Measurements from ENCODE around the gene FAM228A. TPM values are rescaled to one million over a fixed set of nuclear protein-coding genes. Genes with fewer than 3 reads are reported as not detected.
"Not testable (repeated sequence)": the region's sequence is repeated elsewhere in the genome, so short reads cannot be mapped to it uniquely, and the experiment has no call there.

FAM228A gene
- total and polyA plus RNA-seq, 4 donors: 1.0 to 4.7 (median 2.8) TPM

GRCh38 chr2:24181849-24182248, 7.0 kb downstream of the FAM228A start:
- Histone ChIP-seq H3K27me3 (ENCODE audit: control insufficient read depth in 1 of 2, insufficient read depth in 2 of 2, low read length in 1 of 2) (no peaks in the 10 kb centered on the region), H3K9me3 (ENCODE audit: control insufficient read depth, low read length) (no peaks in the 10 kb centered on the region), H3K36me3 (ENCODE audit: control insufficient read depth in 1 of 2, insufficient read depth in 2 of 2, low read length in 1 of 2) (no peaks in the 10 kb centered on the region), H3K4me1 (ENCODE audit: control insufficient read depth in 1 of 2, insufficient read depth in 2 of 2, low read length in 2 of 2) (no peaks in the 10 kb centered on the region), H3K4me3 (ENCODE audit: low read length in 2 of 2) (no peak overlapping the region), H3K27ac (ENCODE audit: low read depth in 1 of 2, low read length in 2 of 2) (no peak overlapping the region)
- DNase-seq: no peak
- intact Hi-C loops (cut with DNase I): no loop called here
- ATAC-seq (ENCODE audit: low FRiP score): no peak
- WGBS, 2 donors: 90 to 93% methylated on average over 6 of the region's 6 CpGs

DNA sequence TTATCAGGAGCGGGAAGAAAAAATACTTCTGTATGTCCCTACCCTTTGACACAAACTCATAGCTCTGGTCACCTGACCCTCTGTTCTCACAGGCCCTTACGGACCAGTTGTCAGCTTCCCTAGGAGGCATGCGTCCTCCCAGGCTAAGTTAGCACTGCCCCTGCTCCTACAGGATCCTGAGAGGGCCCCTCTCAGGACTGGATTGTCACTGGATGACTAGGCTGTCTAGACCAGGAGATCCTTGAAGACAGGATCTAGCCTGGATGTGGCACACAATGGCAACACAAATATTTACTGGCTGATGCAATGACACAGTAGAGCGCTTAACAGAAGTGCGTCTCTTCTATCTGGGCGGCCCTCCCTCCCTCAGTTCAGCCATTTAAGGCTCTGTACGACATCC, 7.7 kb downstream of the FAM228A start:
- no peaks in the 10 kb centered on the region for H3K4me1 ChIP-seq (ENCODE audit: control insufficient read depth in 1 of 2, insufficient read depth in 2 of 2, low read length in 2 of 2)
- intact Hi-C loops (cut with DNase I): no loop called here
- H3K36me3 ChIP-seq (ENCODE audit: control insufficient read depth in 1 of 2, insufficient read depth in 2 of 2, low read length in 1 of 2): no peaks in the 10 kb centered on the region
- H3K27ac ChIP-seq (ENCODE audit: low read depth in 1 of 2, low read length in 2 of 2): no peak overlapping the region
- 96 to 97% methylated on average over 7 of the region's 7 CpGs for whole genome bisulfite sequencing, 2 donors
- H3K27me3 ChIP-seq (ENCODE audit: control insufficient read depth in 1 of 2, insufficient read depth in 2 of 2, low read length in 1 of 2): no peaks in the 10 kb centered on the region
- H3K9me3 ChIP-seq (ENCODE audit: control insufficient read depth, low read length): no peaks in the 10 kb centered on the region
- no peak for ATAC-seq (ENCODE audit: low FRiP score)
- DNase-seq: no peak
- no peak overlapping the region for H3K4me3 ChIP-seq (ENCODE audit: low read length in 2 of 2)

GRCh38 chr2:24183366-24184069, 8.7 kb downstream of the FAM228A start:
- intact Hi-C loops (cut with DNase I): no loop called here
- ATAC-seq (ENCODE audit: low FRiP score) (no peak), DNase-seq (no peak)

GRCh38 chr2:24189551-24189950, 14.7 kb downstream of the FAM228A start:
- Histone ChIP-seq H3K27ac (ENCODE audit: low read depth in 1 of 2, low read length in 2 of 2) (no peak overlapping the region), H3K4me1 (ENCODE audit: control insufficient read depth in 1 of 2, insufficient read depth in 2 of 2, low read length in 2 of 2) (no peaks in the 10 kb centered on the region), H3K36me3 (ENCODE audit: control insufficient read depth in 1 of 2, insufficient read depth in 2 of 2, low read length in 1 of 2) (no peaks in the 10 kb centered on the region), H3K27me3 (ENCODE audit: control insufficient read depth in 1 of 2, insufficient read depth in 2 of 2, low read length in 1 of 2) (no peaks in the 10 kb centered on the region), H3K4me3 (ENCODE audit: low read length in 2 of 2) (no peak overlapping the region), H3K9me3 (ENCODE audit: control insufficient read depth, low read length) (no peaks in the 10 kb centered on the region)
- DNase-seq: no peak
- 82 to 87% methylated on average over 10 of the region's 10 CpGs for WGBS, 2 donors
- intact Hi-C loops (cut with DNase I): no loop called here
- no peak for ATAC-seq (ENCODE audit: low FRiP score)

More at GRCh38 chr2:24183366-24184069, 8.7 kb downstream of the FAM228A start:
- Histone ChIP-seq H3K27me3 (ENCODE audit: control insufficient read depth in 1 of 2, insufficient read depth in 2 of 2, low read length in 1 of 2) (no peaks in the 10 kb centered on the region), H3K36me3 (ENCODE audit: control insufficient read depth in 1 of 2, insufficient read depth in 2 of 2, low read length in 1 of 2) (no peaks in the 10 kb centered on the region), H3K27ac (ENCODE audit: low read depth in 1 of 2, low read length in 2 of 2) (no peak overlapping the region), H3K9me3 (ENCODE audit: control insufficient read depth, low read length) (no peaks in the 10 kb centered on the region), H3K4me3 (ENCODE audit: low read length in 2 of 2) (no peak overlapping the region), H3K4me1 (ENCODE audit: control insufficient read depth in 1 of 2, insufficient read depth in 2 of 2, low read length in 2 of 2) (no peaks in the 10 kb centered on the region)
- 37 to 44% methylated on average over 6 of the region's 6 CpGs for WGBS, 2 donors

- WGBS, 2 donors: 91 to 92% methylated on average over 9 of the region's 9 CpGs
- ATAC-seq (ENCODE audit: low FRiP score) (no peak), DNase-seq (no peak)
- H3K9me3 ChIP-seq (ENCODE audit: control insufficient read depth, low read length): no peaks in the 10 kb centered on the region
- H3K27me3 ChIP-seq (ENCODE audit: control insufficient read depth in 1 of 2, insufficient read depth in 2 of 2, low read length in 1 of 2): no peaks in the 10 kb centered on the region
- intact Hi-C loops (cut with DNase I): no loop called here
- H3K4me3 ChIP-seq (ENCODE audit: low read length in 2 of 2): no peak overlapping the region
- H3K36me3 ChIP-seq (ENCODE audit: control insufficient read depth in 1 of 2, insufficient read depth in 2 of 2, low read length in 1 of 2): no peaks in the 10 kb centered on the region
- no peaks in the 10 kb centered on the region for H3K4me1 ChIP-seq (ENCODE audit: control insufficient read depth in 1 of 2, insufficient read depth in 2 of 2, low read length in 2 of 2)
- no peak overlapping the region for H3K27ac ChIP-seq (ENCODE audit: low read depth in 1 of 2, low read length in 2 of 2)
Measured at GRCh38 chr2:24190503-24190902, 15.7 kb downstream of the FAM228A start.

DNA sequence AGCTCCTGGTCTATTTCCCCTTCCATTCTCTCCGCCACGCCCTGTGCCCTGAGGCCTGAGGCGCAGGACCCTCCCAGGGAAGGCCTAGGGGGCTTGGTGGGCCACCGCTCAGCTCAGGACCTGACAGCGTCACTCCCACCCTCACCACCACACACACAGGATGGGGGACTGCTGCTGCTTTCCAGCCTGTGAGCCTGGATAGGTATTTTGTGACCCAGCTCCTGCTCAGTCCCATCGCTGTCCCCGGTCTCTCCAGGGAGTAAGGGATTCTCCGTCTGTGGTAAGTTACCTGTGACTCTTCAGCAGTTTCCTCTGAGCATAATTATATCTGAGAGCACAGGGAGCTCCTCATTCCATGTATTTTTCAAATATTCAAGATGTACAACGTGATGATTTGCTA, 16.3 kb downstream of the FAM228A start:
- H3K36me3 ChIP-seq (ENCODE audit: control insufficient read depth in 1 of 2, insufficient read depth in 2 of 2, low read length in 1 of 2): no peaks in the 10 kb centered on the region
- intact Hi-C loops (cut with DNase I): no loop called here
- WGBS, 2 donors: 93 to 94% methylated on average over 9 of the region's 9 CpGs

GRCh38 chr2:24191848-24192247, 17.0 kb downstream of the FAM228A start:
- intact Hi-C loops (cut with DNase I): no loop called here
- no peaks in the 10 kb centered on the region for H3K9me3 ChIP-seq (ENCODE audit: control insufficient read depth, low read length)

More for the DNA sequence above, 16.3 kb downstream of the FAM228A start:
- Histone ChIP-seq H3K9me3 (ENCODE audit: control insufficient read depth, low read length) (no peaks in the 10 kb centered on the region), H3K27me3 (ENCODE audit: control insufficient read depth in 1 of 2, insufficient read depth in 2 of 2, low read length in 1 of 2) (no peaks in the 10 kb centered on the region), H3K4me1 (ENCODE audit: control insufficient read depth in 1 of 2, insufficient read depth in 2 of 2, low read length in 2 of 2) (no peaks in the 10 kb centered on the region), H3K4me3 (ENCODE audit: low read length in 2 of 2) (no peak overlapping the region), H3K27ac (ENCODE audit: low read depth in 1 of 2, low read length in 2 of 2) (no peak overlapping the region)
- ATAC-seq (ENCODE audit: low FRiP score): no peak
- no peak for DNase-seq

DNA sequence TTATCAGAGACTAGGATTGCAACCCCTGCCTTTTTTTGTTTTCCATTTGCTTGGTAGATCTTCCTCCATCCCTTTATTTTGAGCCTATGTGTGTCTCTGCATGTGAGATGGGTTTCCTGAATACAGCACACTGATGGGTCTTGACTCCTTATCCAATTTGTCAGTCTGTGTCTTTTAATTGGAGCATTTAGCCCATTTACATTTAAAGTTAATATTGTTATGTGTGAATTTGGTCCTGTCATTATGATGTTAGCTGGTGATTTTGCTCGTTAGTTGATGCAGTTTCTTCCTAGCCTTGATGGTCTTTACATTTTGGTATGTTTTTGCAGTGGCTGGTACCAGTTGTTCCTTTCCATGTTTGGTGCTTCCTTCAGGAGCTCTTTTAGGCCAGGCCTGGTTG, 22.4 kb downstream of the FAM228A start:
- intact Hi-C loops (cut with DNase I): not testable (repeated sequence)

More at GRCh38 chr2:24191848-24192247, 17.0 kb downstream of the FAM228A start:
- H3K4me3 ChIP-seq (ENCODE audit: low read length in 2 of 2): no peak overlapping the region
- no peak overlapping the region for H3K27ac ChIP-seq (ENCODE audit: low read depth in 1 of 2, low read length in 2 of 2)
- 72 to 77% methylated on average over 5 of the region's 5 CpGs for WGBS, 2 donors
- H3K36me3 ChIP-seq (ENCODE audit: control insufficient read depth in 1 of 2, insufficient read depth in 2 of 2, low read length in 1 of 2): no peaks in the 10 kb centered on the region
- ATAC-seq (ENCODE audit: low FRiP score): no peak
- no peaks in the 10 kb centered on the region for H3K4me1 ChIP-seq (ENCODE audit: control insufficient read depth in 1 of 2, insufficient read depth in 2 of 2, low read length in 2 of 2)
- no peaks in the 10 kb centered on the region for H3K27me3 ChIP-seq (ENCODE audit: control insufficient read depth in 1 of 2, insufficient read depth in 2 of 2, low read length in 1 of 2)
- DNase-seq: no peak

GRCh38 chr2:24199968-24200590, 25.2 kb downstream of the FAM228A start:
- Histone ChIP-seq H3K4me3 (ENCODE audit: low read length in 2 of 2) (no peak overlapping the region), H3K9me3 (ENCODE audit: control insufficient read depth, low read length) (peaks cover 1% of the 10 kb centered on the region), H3K36me3 (ENCODE audit: control insufficient read depth in 1 of 2, insufficient read depth in 2 of 2, low read length in 1 of 2) (peaks cover 3 to 20% of the 10 kb centered on the region in 2 donors), H3K4me1 (ENCODE audit: control insufficient read depth in 1 of 2, insufficient read depth in 2 of 2, low read length in 2 of 2) (no peaks in the 10 kb centered on the region), H3K27ac (ENCODE audit: low read depth in 1 of 2, low read length in 2 of 2) (no peak overlapping the region), H3K27me3 (ENCODE audit: control insufficient read depth in 1 of 2, insufficient read depth in 2 of 2, low read length in 1 of 2) (no peaks in the 10 kb centered on the region)
- 83 to 84% methylated on average over 12 of the region's 12 CpGs for WGBS, 2 donors
- ATAC-seq (ENCODE audit: low FRiP score) (peak; percentile 46), DNase-seq (no peak)
- intact Hi-C loops (cut with DNase I): no loop called here

More for the DNA sequence above, 22.4 kb downstream of the FAM228A start:
- not testable (repeated sequence) for H3K27ac ChIP-seq (ENCODE audit: low read depth in 1 of 2, low read length in 2 of 2); H3K9me3 ChIP-seq (ENCODE audit: control insufficient read depth, low read length); H3K36me3 ChIP-seq (ENCODE audit: control insufficient read depth in 1 of 2, insufficient read depth in 2 of 2, low read length in 1 of 2); ATAC-seq (ENCODE audit: low FRiP score); H3K27me3 ChIP-seq (ENCODE audit: control insufficient read depth in 1 of 2, insufficient read depth in 2 of 2, low read length in 1 of 2); DNase-seq; H3K4me1 ChIP-seq (ENCODE audit: control insufficient read depth in 1 of 2, insufficient read depth in 2 of 2, low read length in 2 of 2); H3K4me3 ChIP-seq (ENCODE audit: low read length in 2 of 2)
- 83 to 100% methylated on average over 1 of the region's 1 CpG for WGBS, 2 donors

All from aorta (tissue), 5 donors.